Activated naive CD4-positive, alpha-beta T cell treated with anti-CD3 and anti-CD28 coated beads for 36 hours (primary cell): ENCODE measurements around the gene CDH3. TPM values are rescaled to one million over a fixed set of nuclear protein-coding genes. Genes with fewer than 3 reads are reported as not detected.
"Not testable (repeated sequence)": the region's sequence is repeated elsewhere in the genome, so short reads cannot be mapped to it uniquely, and the experiment has no call there.

ENCODE experiments used
- CTCF ChIA-PET: fragments of 350-600 bp; sonication (Branson Sonifier 250); formaldehyde crosslinking; loops from one replicate; lab custom pipeline; 2021; ENCODE audit warnings: antibody characterized with exemption; lab: Charles Lee
- DNase-seq: peaks from one replicate; pipeline ENCODE4 v3.0.0-alpha.2; 2020
- H3K27ac Mint-ChIP-seq: one replicate; pipeline ENCODE4 v1.8.0; 2021; ENCODE audit warnings: mild to moderate bottlenecking, mixed read lengths
- H3K27me3 Mint-ChIP-seq: one replicate; pipeline ENCODE4 v1.8.0; 2021; ENCODE audit warnings: low read depth, mixed read lengths
- H3K36me3 Mint-ChIP-seq: one replicate; pipeline ENCODE4 v1.8.0; 2021; ENCODE audit warnings: low read depth, mixed read lengths
- H3K4me1 Mint-ChIP-seq: one replicate; pipeline ENCODE4 v1.8.0; 2021; ENCODE audit warnings: low read depth, mixed read lengths
- H3K4me3 Mint-ChIP-seq: one replicate; pipeline ENCODE4 v1.8.0; 2021; ENCODE audit warnings: mild to moderate bottlenecking, moderate library complexity, mixed read lengths
- H3K9me3 Mint-ChIP-seq: one replicate; pipeline ENCODE4 v1.8.0; 2021; ENCODE audit warnings: mixed read lengths
- intact Hi-C: fragments of 100-400 bp; cut with micrococcal nuclease; formaldehyde crosslinking; loops from one replicate; pipeline ENCODE4 v1.15.1; 2023
- total RNA-seq, 2 experiments: library from RNA; stranded (reverse); gene quantifications; one replicate each; pipeline ENCODE4 v1.2.3, GENCODE V29; 2021

The CDH3 gene
- total RNA-seq, 2 experiments from 2014 or later: 20.1 to 23.3 TPM

DNA sequence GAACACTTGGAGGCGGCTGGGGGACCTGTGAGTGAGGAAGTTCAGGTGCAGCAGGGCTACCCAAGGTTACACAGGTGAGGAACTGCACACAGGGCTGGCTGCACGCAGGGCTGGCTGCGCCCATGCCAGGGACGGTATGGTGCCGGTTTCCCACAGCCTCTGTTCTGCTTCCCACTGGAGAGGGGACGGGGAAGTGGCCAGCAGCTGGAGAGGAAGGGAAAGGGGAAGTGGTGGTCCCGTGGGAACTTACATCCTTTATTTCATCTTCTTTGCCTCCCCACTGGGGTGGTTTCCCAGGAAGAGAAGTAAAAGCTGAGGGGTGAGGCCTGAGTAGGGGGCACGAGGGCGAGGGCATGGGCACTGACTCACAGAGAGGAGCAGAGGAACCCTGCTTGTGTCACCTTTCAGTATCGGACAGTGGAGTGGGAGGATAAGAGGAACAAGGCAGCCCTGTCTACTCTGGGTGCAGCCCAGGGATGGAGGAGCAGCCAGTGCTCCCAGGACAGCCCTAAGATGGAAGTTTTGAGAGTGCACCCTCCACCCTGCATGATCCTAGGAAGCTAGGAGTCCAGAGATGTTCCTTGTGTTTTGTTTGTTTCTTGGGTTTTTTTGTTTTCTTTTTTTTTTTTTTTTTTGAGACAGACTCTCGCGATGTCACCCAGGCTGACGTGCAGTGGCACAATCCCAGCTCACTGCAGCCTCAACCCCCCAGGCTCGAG is 66.5 kb downstream of the CDH3 start:
- CTCF ChIA-PET: interaction anchor here (0.6 to 0.8 kb wide), 3 partner anchors 23 to 121 kb away, joined by 4 read pairs; no protein-coding TSS in a partner anchor
- no peak overlapping the region for H3K27ac Mint-ChIP-seq
- DNase-seq: peak; percentile 37
- H3K36me3 Mint-ChIP-seq: no peaks in the 10 kb centered on the region
- no peak overlapping the region for H3K4me3 Mint-ChIP-seq
- peaks cover 19% of the 10 kb centered on the region for H3K27me3 Mint-ChIP-seq
- intact Hi-C loops: no loop called here
- H3K4me1 Mint-ChIP-seq: peaks cover 9% of the 10 kb centered on the region
- H3K9me3 Mint-ChIP-seq: no peaks in the 10 kb centered on the region

DNA sequence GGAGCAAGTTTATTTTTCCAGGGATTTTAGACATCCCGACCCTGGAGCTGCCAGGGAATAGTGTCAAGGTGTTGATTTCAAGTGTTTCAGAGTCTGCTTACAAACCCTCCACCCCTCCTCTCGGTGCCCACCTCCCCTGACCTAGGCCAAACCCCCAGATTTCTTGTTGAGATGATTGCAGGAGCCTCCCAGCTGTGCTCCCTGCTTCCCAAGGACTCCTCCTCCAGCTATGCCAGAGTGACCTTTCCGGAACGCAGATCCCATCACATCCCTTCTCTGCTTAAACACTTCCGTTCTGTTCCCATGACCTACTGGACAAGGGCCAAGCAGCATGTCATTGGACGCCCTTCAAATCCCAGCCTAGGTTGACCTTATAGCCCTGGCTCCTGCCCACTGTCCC is 68.3 kb downstream of the CDH3 start:
- peaks cover 9% of the 10 kb centered on the region for H3K4me1 Mint-ChIP-seq
- no peak for DNase-seq
- CTCF ChIA-PET: no interaction called here
- no peak overlapping the region for H3K27ac Mint-ChIP-seq
- peaks cover 19% of the 10 kb centered on the region for H3K27me3 Mint-ChIP-seq
- H3K9me3 Mint-ChIP-seq: no peaks in the 10 kb centered on the region
- no peak overlapping the region for H3K4me3 Mint-ChIP-seq
- no peaks in the 10 kb centered on the region for H3K36me3 Mint-ChIP-seq
- intact Hi-C loops: no loop called here

DNA sequence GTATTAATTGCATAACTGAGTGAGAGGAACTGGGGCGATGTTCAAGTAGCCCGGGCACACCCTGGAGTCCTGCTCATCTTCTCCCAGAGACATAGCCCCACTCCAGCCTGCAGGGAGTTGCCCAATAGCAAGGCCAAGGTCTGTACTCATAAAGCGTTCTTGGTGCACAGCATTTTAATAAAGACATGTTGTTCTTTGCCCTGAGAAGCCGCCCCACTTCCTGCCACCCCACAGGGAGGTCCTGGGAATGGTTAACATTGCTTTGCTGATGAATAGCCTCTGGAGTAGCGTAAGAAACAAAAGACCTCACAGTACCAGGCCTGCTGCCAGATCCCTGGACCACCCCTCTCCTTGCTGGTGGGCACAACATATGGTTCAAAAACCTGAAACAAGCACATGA is 70.4 kb downstream of the CDH3 start:
- intact Hi-C loops: no loop called here
- DNase-seq: no peak
- Mint-ChIP-seq H3K9me3 (peaks cover 2% of the 10 kb centered on the region), H3K4me3 (no peak overlapping the region), H3K27ac (no peak overlapping the region), H3K27me3 (peaks cover 9% of the 10 kb centered on the region), H3K4me1 (peaks cover 20% of the 10 kb centered on the region), H3K36me3 (no peaks in the 10 kb centered on the region)
- CTCF ChIA-PET: no interaction called here

DNA sequence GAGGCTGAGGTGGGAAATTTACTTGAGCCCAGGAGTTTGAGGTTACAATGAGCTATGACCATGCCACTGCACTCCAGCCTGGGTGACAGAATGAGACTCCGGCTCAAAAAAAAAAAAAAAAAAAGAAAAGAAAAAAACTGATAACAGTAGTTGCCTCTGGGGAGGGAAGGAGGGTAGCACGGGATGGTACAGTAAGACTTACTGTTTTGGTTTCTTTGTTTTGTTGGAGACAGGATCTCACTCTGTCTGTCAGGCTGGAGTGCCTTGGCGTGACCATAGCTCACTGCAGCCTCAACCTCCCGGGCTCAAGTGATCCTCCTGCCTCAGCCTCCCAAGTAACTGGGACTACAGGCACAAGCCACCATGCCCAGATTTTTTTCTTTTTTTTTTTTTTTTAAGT is 71.4 kb downstream of the CDH3 start:
- CTCF ChIA-PET: interaction anchor here (0.6 to 1.0 kb wide), 3 partner anchors 11 to 45 kb away, joined by 3 to 6 read pairs (median 3); no protein-coding TSS in a partner anchor
- H3K27ac Mint-ChIP-seq, H3K36me3 Mint-ChIP-seq, intact Hi-C loops, H3K9me3 Mint-ChIP-seq, H3K4me3 Mint-ChIP-seq, H3K27me3 Mint-ChIP-seq, DNase-seq: not testable (repeated sequence)
- H3K4me1 Mint-ChIP-seq: peaks cover 21% of the 10 kb centered on the region

DNA sequence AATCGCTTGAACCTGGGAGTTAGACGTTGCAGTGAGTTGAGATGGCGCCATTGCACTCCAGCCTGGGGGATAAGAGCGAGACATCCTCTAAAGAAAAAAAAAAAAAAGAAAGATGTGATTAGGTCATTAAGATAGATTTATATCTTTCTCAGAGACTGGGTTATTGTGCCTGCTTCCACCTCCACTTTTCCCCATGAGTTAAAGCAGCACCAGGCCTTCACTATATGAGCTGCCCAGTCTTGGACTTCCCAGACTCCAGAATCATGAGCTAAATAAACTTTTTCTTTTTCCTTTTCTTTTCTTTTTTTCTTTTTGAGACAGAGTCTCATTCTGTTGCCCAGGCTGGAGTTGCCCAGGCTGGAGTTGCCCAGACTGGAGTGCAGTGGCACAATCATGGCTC is 72.6 kb downstream of the CDH3 start:
- H3K27me3 Mint-ChIP-seq: peaks cover 3% of the 10 kb centered on the region
- intact Hi-C loops: no loop called here

DNA sequence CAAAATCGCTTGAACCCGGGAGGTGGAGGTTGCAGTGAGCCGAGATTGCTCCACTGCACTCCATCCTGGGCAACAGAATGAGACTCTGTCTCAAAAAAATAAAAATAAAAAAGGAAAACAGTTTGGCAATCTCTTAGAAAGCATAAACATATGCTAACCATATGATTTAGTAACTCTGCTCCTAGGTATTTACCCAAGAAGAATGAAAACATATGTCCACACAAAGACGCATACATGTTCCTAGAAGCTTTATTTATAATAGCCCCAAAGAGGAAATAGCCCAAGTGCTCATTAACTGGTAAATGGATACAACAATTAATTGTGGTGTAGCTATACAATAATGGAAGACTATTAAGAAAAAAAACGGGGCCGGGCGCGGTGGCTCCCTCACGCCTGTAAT is 73.5 kb downstream of the CDH3 start:
- CTCF ChIA-PET: interaction anchor here (0.7 kb wide), 1 partner anchor 81 kb away, joined by 4 read pairs; no protein-coding TSS in a partner anchor
- intact Hi-C loops: no loop called here
- no peaks in the 10 kb centered on the region for H3K36me3 Mint-ChIP-seq
- no peaks in the 10 kb centered on the region for H3K27me3 Mint-ChIP-seq
- H3K4me3 Mint-ChIP-seq: no peak overlapping the region
- peaks cover 2% of the 10 kb centered on the region for H3K9me3 Mint-ChIP-seq
- DNase-seq: no peak
- no peak overlapping the region for H3K27ac Mint-ChIP-seq
- peaks cover 19% of the 10 kb centered on the region for H3K4me1 Mint-ChIP-seq

More for the DNA sequence above, 72.6 kb downstream of the CDH3 start:
- no peak for DNase-seq
- H3K27ac Mint-ChIP-seq: no peak overlapping the region
- no peaks in the 10 kb centered on the region for H3K36me3 Mint-ChIP-seq
- peaks cover 2% of the 10 kb centered on the region for H3K9me3 Mint-ChIP-seq
- CTCF ChIA-PET: interaction anchor here (0.7 kb wide), 1 partner anchor 82 kb away, joined by 4 read pairs; no protein-coding TSS in a partner anchor
- no peak overlapping the region for H3K4me3 Mint-ChIP-seq
- H3K4me1 Mint-ChIP-seq: peaks cover 19% of the 10 kb centered on the region

DNA sequence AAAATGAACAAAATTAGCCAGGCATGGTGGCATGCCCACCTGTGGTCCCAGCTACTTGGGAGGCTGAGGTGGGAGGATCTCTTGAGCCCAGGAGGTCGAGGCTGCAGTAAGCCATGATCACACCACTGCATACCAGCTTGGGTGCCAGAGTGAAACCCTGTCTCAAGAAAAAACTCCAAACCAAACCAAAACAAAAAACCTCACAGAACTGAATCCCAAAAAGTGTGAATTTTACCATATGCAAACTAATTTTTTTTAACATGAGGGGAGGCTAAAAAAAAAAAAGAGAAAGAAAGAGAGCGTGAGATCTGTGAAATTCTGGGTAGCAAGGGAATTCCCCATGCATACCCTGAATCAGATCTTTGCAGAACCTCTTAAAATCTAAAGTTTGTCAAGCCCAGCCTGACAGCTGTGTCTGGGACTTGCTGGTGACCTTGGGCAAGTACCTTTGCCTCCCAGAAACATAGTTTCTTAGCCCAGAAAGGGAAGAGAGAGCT is 74.9 kb downstream of the CDH3 start:
- no peaks in the 10 kb centered on the region for H3K36me3 Mint-ChIP-seq
- peak overlapping the region; percentile 83 for H3K27ac Mint-ChIP-seq
- DNase-seq: peak; percentile 80
- CTCF ChIA-PET: interaction anchor here (0.7 to 1.0 kb wide), 3 partner anchors 37 to 264 kb away, joined by 3 to 4 read pairs (median 3); no protein-coding TSS in a partner anchor
- no peak overlapping the region for H3K4me3 Mint-ChIP-seq
- no peaks in the 10 kb centered on the region for H3K27me3 Mint-ChIP-seq
- intact Hi-C loops: loop anchor here (1.0 to 2.0 kb wide), 5 partner anchors 23 to 80 kb away; no protein-coding TSS in a partner anchor
- peaks cover 2% of the 10 kb centered on the region for H3K9me3 Mint-ChIP-seq
- peaks cover 19% of the 10 kb centered on the region for H3K4me1 Mint-ChIP-seq

DNA sequence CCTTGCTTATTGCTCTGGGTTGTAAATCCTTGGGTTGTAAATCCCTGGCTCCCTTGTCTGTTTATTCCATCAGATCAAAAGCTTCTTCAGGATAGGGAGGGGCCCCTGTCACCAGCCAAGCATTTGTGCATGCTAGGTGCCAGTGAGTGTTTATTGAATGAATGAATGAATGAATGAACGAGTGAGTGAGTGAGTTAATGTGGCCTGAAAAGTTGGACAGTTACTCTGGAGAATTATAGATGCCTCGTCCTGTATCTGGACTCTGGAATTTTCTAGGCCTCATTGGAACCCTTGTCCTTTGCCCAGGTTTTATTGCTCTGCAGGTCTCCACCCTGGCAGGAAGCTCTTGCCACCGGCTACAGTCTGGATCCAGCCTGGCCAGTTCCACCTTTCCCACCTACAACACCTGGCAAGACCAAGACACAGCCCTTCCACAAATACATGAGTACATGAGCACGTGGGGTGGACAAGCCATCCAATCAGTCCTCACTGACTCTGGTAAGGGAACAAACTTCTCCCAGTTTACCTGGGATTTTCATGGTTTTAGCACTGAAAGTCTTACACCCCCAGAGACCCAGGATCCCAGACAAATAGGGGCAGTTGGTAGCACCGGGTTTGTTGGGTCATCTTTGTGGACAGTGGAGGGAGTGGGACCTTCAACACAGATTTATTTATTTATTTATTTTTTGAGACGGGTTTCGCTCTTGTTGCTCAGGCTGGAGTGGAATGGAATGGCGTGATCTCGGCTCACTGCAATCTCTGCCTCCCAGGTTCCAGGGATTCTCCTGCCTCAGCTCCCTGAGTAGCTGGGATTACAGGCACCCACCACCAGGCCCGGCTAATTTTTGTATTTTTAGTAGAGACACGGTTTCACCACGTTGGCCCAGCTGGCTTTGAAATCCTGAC is 77.3 kb downstream of the CDH3 start:
- peaks cover 2% of the 10 kb centered on the region for H3K9me3 Mint-ChIP-seq
- intact Hi-C loops: no loop called here
- peaks cover 19% of the 10 kb centered on the region for H3K4me1 Mint-ChIP-seq
- no peak overlapping the region for H3K27ac Mint-ChIP-seq
- H3K36me3 Mint-ChIP-seq: no peaks in the 10 kb centered on the region
- no peak for DNase-seq
- no peaks in the 10 kb centered on the region for H3K27me3 Mint-ChIP-seq
- CTCF ChIA-PET: interaction anchor here (0.6 to 1.0 kb wide), 5 partner anchors 31 to 402 kb away, joined by 3 to 8 read pairs (median 5); no protein-coding TSS in a partner anchor
- H3K4me3 Mint-ChIP-seq: no peak overlapping the region

DNA sequence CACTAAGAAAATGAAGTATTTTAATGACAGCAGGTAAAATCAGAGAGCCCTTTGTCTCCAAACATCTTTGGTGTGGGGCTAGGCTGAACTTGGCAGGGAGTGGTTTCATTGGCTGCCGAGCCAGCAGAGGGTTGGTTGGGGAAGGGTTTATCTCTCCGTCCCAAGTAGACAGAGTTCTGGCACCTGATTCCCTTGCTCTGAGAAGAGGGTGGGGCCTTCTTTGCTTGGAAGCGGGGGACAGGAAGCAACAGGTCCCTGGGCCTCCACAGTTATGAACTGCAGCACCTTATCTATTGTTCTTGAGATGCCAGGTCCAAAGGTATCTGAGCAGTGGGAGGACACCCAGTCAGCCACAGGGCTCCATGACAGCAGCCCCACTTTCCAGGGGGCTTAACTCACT is 79.7 kb downstream of the CDH3 start:
- intact Hi-C loops: no loop called here
- peaks cover 5% of the 10 kb centered on the region for H3K27me3 Mint-ChIP-seq
- H3K27ac Mint-ChIP-seq: no peak overlapping the region
- CTCF ChIA-PET: no interaction called here
- no peak overlapping the region for H3K4me3 Mint-ChIP-seq
- no peak for DNase-seq
- peaks cover 15% of the 10 kb centered on the region for H3K4me1 Mint-ChIP-seq
- no peaks in the 10 kb centered on the region for H3K36me3 Mint-ChIP-seq
- H3K9me3 Mint-ChIP-seq: no peaks in the 10 kb centered on the region

DNA sequence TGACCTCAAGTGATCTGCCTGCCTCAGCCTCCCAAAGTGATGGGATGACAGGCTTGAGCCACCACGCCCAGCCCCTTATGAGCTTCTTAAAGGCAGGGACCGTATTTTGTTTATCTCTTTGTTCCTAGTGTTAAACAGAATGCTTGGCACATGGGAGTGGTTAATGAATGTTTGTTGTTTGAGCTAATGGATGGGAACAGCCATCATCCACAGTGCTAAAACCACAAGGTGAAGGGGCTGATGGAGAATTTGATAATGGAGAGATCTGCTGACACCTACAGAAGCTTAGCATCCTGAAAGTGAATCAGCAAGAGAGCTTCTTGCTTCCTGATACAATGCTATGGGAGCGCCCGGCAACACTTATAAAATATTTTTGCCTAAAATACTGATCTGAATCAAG is 83.4 kb downstream of the CDH3 start:
- H3K27me3 Mint-ChIP-seq: peaks cover 11% of the 10 kb centered on the region
- no peak overlapping the region for H3K27ac Mint-ChIP-seq
- CTCF ChIA-PET: no interaction called here
- no peaks in the 10 kb centered on the region for H3K4me1 Mint-ChIP-seq
- intact Hi-C loops: no loop called here
- DNase-seq: no peak
- H3K36me3 Mint-ChIP-seq: no peaks in the 10 kb centered on the region
- no peaks in the 10 kb centered on the region for H3K9me3 Mint-ChIP-seq
- no peak overlapping the region for H3K4me3 Mint-ChIP-seq

DNA sequence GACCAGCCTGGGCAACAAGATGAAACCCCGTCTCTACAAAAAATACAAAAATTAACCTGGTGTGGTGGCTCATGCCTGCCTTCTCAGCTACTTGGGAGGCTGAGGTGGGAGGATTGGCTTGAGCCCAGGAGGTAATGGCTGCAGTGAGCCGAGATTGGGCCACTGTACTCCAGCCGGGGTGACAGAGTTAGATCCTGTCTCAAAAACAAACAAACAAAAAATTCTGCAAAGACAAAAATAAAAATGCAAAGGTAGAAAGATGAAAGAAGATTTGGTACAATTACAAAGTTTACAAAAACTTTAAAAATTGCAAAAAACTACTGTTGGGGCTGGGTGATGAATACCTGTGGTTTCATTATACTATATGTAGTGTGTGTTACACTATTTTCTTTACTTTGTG is 86.5 kb downstream of the CDH3 start:
- Mint-ChIP-seq H3K4me1 (no peaks in the 10 kb centered on the region), H3K4me3 (no peak overlapping the region), H3K27me3 (peaks cover 29% of the 10 kb centered on the region), H3K27ac (no peak overlapping the region), H3K36me3 (no peaks in the 10 kb centered on the region), H3K9me3 (no peaks in the 10 kb centered on the region)
- no peak for DNase-seq
- intact Hi-C loops: no loop called here
- CTCF ChIA-PET: no interaction called here

DNA sequence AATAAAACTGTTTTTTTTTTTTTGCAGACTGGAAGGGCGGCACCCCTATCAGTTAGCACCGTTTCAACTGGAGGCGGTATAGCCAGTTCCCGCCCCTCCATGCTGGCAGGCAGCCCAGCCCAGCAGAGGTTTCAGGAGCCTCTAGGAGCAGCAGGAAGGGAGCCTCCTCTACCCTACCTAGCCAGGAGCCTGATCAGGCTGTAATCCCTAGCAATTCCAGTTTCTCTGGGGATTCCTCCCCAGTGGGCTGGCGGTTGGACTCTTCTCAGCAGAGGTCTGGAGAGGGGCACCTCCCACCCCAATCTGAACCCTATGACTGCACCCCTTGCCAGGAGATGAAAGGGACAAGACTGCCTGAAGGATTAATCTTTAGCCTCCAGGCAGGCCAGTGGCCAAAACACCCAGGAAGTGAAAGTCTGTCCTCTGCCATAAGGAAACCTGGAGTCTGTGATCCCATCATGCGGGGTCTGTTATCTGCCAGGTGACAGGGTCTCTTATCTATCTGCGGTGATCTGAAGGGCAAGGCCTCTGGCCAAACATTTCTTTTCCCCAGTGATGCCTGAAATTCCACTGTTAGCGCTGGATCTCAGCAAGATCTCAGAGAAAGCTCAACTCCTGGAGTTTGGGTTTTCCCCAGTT is 87.1 kb downstream of the CDH3 start:
- H3K4me1 Mint-ChIP-seq: peaks cover 3% of the 10 kb centered on the region
- H3K27me3 Mint-ChIP-seq: peaks cover 32% of the 10 kb centered on the region
- no peak overlapping the region for H3K4me3 Mint-ChIP-seq
- CTCF ChIA-PET: no interaction called here
- H3K36me3 Mint-ChIP-seq: peaks cover 2% of the 10 kb centered on the region
- no peak overlapping the region for H3K27ac Mint-ChIP-seq
- H3K9me3 Mint-ChIP-seq: no peaks in the 10 kb centered on the region
- DNase-seq: no peak
- intact Hi-C loops: no loop called here
